CD4-positive, alpha-beta memory T cell (primary cell): ENCODE data around the gene VPS36. TPM values are rescaled to one million over a fixed set of nuclear protein-coding genes. Genes with fewer than 3 reads are reported as not detected.
A peak's percentile ranks its signal among the peaks of the same experiment; 100 is the strongest.

Experiments used
- CTCF ChIA-PET: fragments of 350-600 bp; sonication (Branson Sonifier 250); formaldehyde crosslinking; loops from one replicate; lab custom pipeline; 2021; ENCODE audit warnings: inconsistent platforms; ENCODE audit not compliant: partially characterized antibody; lab: Charles Lee
- POLR2A ChIA-PET: fragments of 350-600 bp; sonication (Branson Sonifier 250); formaldehyde crosslinking; loops from one replicate; lab custom pipeline; 2021; ENCODE audit not compliant: partially characterized antibody; lab: Charles Lee
- DNase-seq, 5 donors: peaks; one replicate each; pipeline versions ENCODE4 v3.0.0 to v3.0.0-alpha.2; 2020 to 2022; ENCODE audit warnings: mixed read lengths in 1 of 5
- H3K27ac ChIP-seq: one replicate; pipeline ENCODE4 v1.7.0; 2013; ENCODE audit warnings: low read depth, low read length
- H3K27me3 ChIP-seq: 2 replicates; pipeline ENCODE4 v1.7.0; 2013; ENCODE audit warnings: mild to moderate bottlenecking, low read length, moderate library complexity; ENCODE audit not compliant: insufficient read depth
- H3K36me3 ChIP-seq: 2 replicates; pipeline ENCODE4 v1.7.0; 2013; ENCODE audit warnings: mild to moderate bottlenecking, low read length, moderate library complexity; ENCODE audit not compliant: insufficient read depth
- H3K4me1 ChIP-seq: 2 replicates; pipeline ENCODE4 v1.7.0; 2013; ENCODE audit warnings: mild to moderate bottlenecking, low read length, moderate library complexity; ENCODE audit not compliant: insufficient read depth
- H3K4me3 ChIP-seq, 2 donors: one replicate each; pipeline ENCODE4 v1.7.0; 2013; ENCODE audit warnings: low read length in 2 of 2, mild to moderate bottlenecking in 1 of 2
- H3K9me3 ChIP-seq, 2 donors: one replicate each; pipeline ENCODE4 v1.7.0; 2013; ENCODE audit warnings: low read length in 2 of 2, control low read depth in 1 of 2; ENCODE audit not compliant: control insufficient read depth in 1 of 2
- H3K27ac Mint-ChIP-seq, 7 donors: one replicate each; pipeline ENCODE4 v1.8.0; 2020 to 2021; ENCODE audit warnings: mixed read lengths in 7 of 7, mild to moderate bottlenecking in 6 of 7, inconsistent platforms in 3 of 7, moderate library complexity in 3 of 7
- H3K27me3 Mint-ChIP-seq, 2 donors: one replicate each; pipeline ENCODE4 v1.8.0; 2020 to 2021; ENCODE audit warnings: mixed read lengths in 2 of 2
- H3K36me3 Mint-ChIP-seq, 2 donors: one replicate each; pipeline ENCODE4 v1.8.0; 2020 to 2021; ENCODE audit warnings: mixed read lengths in 2 of 2, inconsistent platforms in 1 of 2, mild to moderate bottlenecking in 1 of 2
- H3K4me1 Mint-ChIP-seq, 4 donors: one replicate each; pipeline ENCODE4 v1.8.0; 2020 to 2021; ENCODE audit warnings: mixed read lengths in 4 of 4, mild to moderate bottlenecking in 1 of 4
- H3K4me3 Mint-ChIP-seq, 8 donors: one replicate each; pipeline ENCODE4 v1.8.0; 2020 to 2021; ENCODE audit warnings: mixed read lengths in 8 of 8, mild to moderate bottlenecking in 7 of 8, moderate library complexity in 6 of 8, inconsistent platforms in 3 of 8
- H3K9me3 Mint-ChIP-seq, 8 donors: one replicate each; pipeline ENCODE4 v1.8.0; 2020 to 2021; ENCODE audit warnings: mixed read lengths in 8 of 8, mild to moderate bottlenecking in 5 of 8, inconsistent platforms in 3 of 8, moderate library complexity in 1 of 8
- intact Hi-C: fragments of 100-400 bp; cut with micrococcal nuclease; formaldehyde crosslinking; loops from one replicate; pipeline ENCODE4 v1.15.1; 2023
- polyA plus RNA-seq, 2 donors: library from polyadenylated mRNA; unstranded; fragments of 300-500 nt; fragmentation: Illumina TruSeq; gene quantifications; one replicate each; pipeline ENCODE4 v1.2.3, GENCODE V29; 2021
- total RNA-seq, 2 experiments: library from RNA; stranded (reverse); gene quantifications; one replicate each; pipeline ENCODE4 v1.2.3, GENCODE V29; 2021

Gene VPS36
- total and polyA plus RNA-seq, 4 experiments from 2014 or later, result 44.1 to 64.5 (median 52.9) TPM

- POLR2A ChIA-PET, result interaction anchor here (0.6 to 0.9 kb wide), 2 partner anchors 13 to 20 kb away, joined by 3 read pairs; no protein-coding TSS in a partner anchor
- H3K27ac ChIP-seq, result no peak overlapping the region
- H3K4me1 ChIP-seq, result peaks cover 27% of the 10 kb centered on the region
- no peaks in the 10 kb centered on the region for H3K27me3 ChIP-seq
- H3K9me3 Mint-ChIP-seq, result no peaks in the 10 kb centered on the region
- no peaks in the 10 kb centered on the region for H3K27me3 Mint-ChIP-seq
- CTCF ChIA-PET, result no interaction called here
- no peaks in the 10 kb centered on the region for H3K36me3 ChIP-seq
- DNase-seq, result no peak
- peaks cover 0 to 10% of the 10 kb centered on the region in 2 donors for H3K36me3 Mint-ChIP-seq
- H3K4me3 ChIP-seq, result no peak overlapping the region
- H3K4me1 Mint-ChIP-seq, result peaks cover 15 to 40% (median 30%) of the 10 kb centered on the region in 4 donors
- H3K27ac Mint-ChIP-seq, result peak overlapping the region in 2 of 7 donors; percentile 10 to 84
- H3K4me3 Mint-ChIP-seq, result no peak overlapping the region
- no peaks in the 10 kb centered on the region for H3K9me3 ChIP-seq
- intact Hi-C loops, result no loop called here
Observed at GRCh38 chr13:52447354-52447753, 3.1 kb downstream of the VPS36 start.

- Histone ChIP-seq H3K36me3 (no peaks in the 10 kb centered on the region), H3K27me3 (no peaks in the 10 kb centered on the region), H3K4me3 (no peak overlapping the region), H3K9me3 (no peaks in the 10 kb centered on the region), H3K4me1 (peaks cover 27% of the 10 kb centered on the region), H3K27ac (no peak overlapping the region)
- Mint-ChIP-seq H3K36me3 (peaks cover 0 to 15% of the 10 kb centered on the region in 2 donors), H3K9me3 (no peaks in the 10 kb centered on the region), H3K27me3 (no peaks in the 10 kb centered on the region), H3K4me3 (no peak overlapping the region), H3K27ac (no peak overlapping the region), H3K4me1 (peaks cover 15 to 40% (median 30%) of the 10 kb centered on the region in 4 donors)
- DNase-seq, result no peak
- CTCF ChIA-PET, result no interaction called here
- POLR2A ChIA-PET, result no interaction called here
- intact Hi-C loops, result no loop called here
Observed at GRCh38 chr13:52446265-52446664, 4.2 kb downstream of the VPS36 start.

- Mint-ChIP-seq H3K36me3 (peaks cover 45 to 67% of the 10 kb centered on the region in 2 donors), H3K4me3 (no peak overlapping the region), H3K27ac (no peak overlapping the region), H3K9me3 (no peaks in the 10 kb centered on the region), H3K4me1 (peaks cover 0 to 8% (median 4%) of the 10 kb centered on the region in 4 donors), H3K27me3 (no peaks in the 10 kb centered on the region)
- Histone ChIP-seq H3K9me3 (no peaks in the 10 kb centered on the region), H3K27me3 (no peaks in the 10 kb centered on the region), H3K27ac (no peak overlapping the region), H3K4me3 (no peak overlapping the region), H3K4me1 (no peaks in the 10 kb centered on the region), H3K36me3 (peaks cover 21% of the 10 kb centered on the region)
- intact Hi-C loops, result no loop called here
- ChIA-PET CTCF (interaction anchor here (4.1 kb wide), 1 partner anchor 19 kb away, joined by 16 read pairs; the partner anchor contains the start of gene VPS36), POLR2A (no interaction called here)
- DNase-seq, result no peak
Observed at GRCh38 chr13:52432456-52432855, 18.0 kb downstream of the VPS36 start.

- ChIA-PET CTCF (interaction anchor here (2.5 kb wide), 1 partner anchor 22 kb away, joined by 10 read pairs; the partner anchor contains the start of gene VPS36), POLR2A (interaction anchor here (2.1 kb wide), 1 partner anchor 21 kb away, joined by 5 read pairs; no protein-coding TSS in a partner anchor)
- H3K27me3 ChIP-seq, result no peaks in the 10 kb centered on the region
- Mint-ChIP-seq H3K27me3 (no peaks in the 10 kb centered on the region), H3K9me3 (no peaks in the 10 kb centered on the region), H3K36me3 (peaks cover 40 to 57% of the 10 kb centered on the region in 2 donors), H3K4me3 (no peak overlapping the region), H3K4me1 (peaks cover 0 to 8% (median 1%) of the 10 kb centered on the region in 4 donors), H3K27ac (no peak overlapping the region)
- no peak overlapping the region for H3K4me3 ChIP-seq
- no peaks in the 10 kb centered on the region for H3K9me3 ChIP-seq
- H3K36me3 ChIP-seq, result peaks cover 15% of the 10 kb centered on the region
- H3K4me1 ChIP-seq, result no peaks in the 10 kb centered on the region
- intact Hi-C loops, result no loop called here
- no peak overlapping the region for H3K27ac ChIP-seq
- DNase-seq, result no peak
Observed at GRCh38 chr13:52428295-52428694, 22.1 kb downstream of the VPS36 start.

- no peak overlapping the region for H3K27ac ChIP-seq
- intact Hi-C loops, result no loop called here
Observed at GRCh38 chr13:52421216-52421615, 29.2 kb downstream of the VPS36 start.

GRCh38 chr13:52419080-52419479 is 31.4 kb downstream of the VPS36 start:
- POLR2A ChIA-PET, result interaction anchor here (1.4 kb wide), 1 partner anchor 31 kb away, joined by 5 read pairs; the partner anchor contains the start of gene VPS36
- no peaks in the 10 kb centered on the region for H3K27me3 Mint-ChIP-seq
- no peak for DNase-seq
- H3K4me1 Mint-ChIP-seq, result peaks cover 0 to 2% (median 0%) of the 10 kb centered on the region in 4 donors
- no peak overlapping the region for H3K4me3 ChIP-seq
- no peak overlapping the region for H3K4me3 Mint-ChIP-seq
- no peaks in the 10 kb centered on the region for H3K9me3 ChIP-seq
- H3K27me3 ChIP-seq, result no peaks in the 10 kb centered on the region
- H3K4me1 ChIP-seq, result no peaks in the 10 kb centered on the region
- H3K36me3 Mint-ChIP-seq, result peaks cover 51 to 61% of the 10 kb centered on the region in 2 donors
- CTCF ChIA-PET, result no interaction called here
- H3K9me3 Mint-ChIP-seq, result no peaks in the 10 kb centered on the region
- H3K27ac Mint-ChIP-seq, result no peak overlapping the region
- intact Hi-C loops, result no loop called here
- H3K36me3 ChIP-seq, result peaks cover 31% of the 10 kb centered on the region
- no peak overlapping the region for H3K27ac ChIP-seq

More at GRCh38 chr13:52421216-52421615, 29.2 kb downstream of the VPS36 start:
- no peaks in the 10 kb centered on the region for H3K27me3 ChIP-seq
- H3K4me1 ChIP-seq, result no peaks in the 10 kb centered on the region
- Mint-ChIP-seq H3K4me1 (peaks cover 0 to 2% (median 0%) of the 10 kb centered on the region in 4 donors), H3K27me3 (no peaks in the 10 kb centered on the region), H3K4me3 (no peak overlapping the region), H3K27ac (peak overlapping the region in 2 of 7 donors; percentile 36 to 55), H3K36me3 (peaks cover 47 to 55% of the 10 kb centered on the region in 2 donors), H3K9me3 (no peaks in the 10 kb centered on the region)
- CTCF ChIA-PET, result no interaction called here
- POLR2A ChIA-PET, result no interaction called here
- no peak overlapping the region for H3K4me3 ChIP-seq
- no peaks in the 10 kb centered on the region for H3K9me3 ChIP-seq
- H3K36me3 ChIP-seq, result peaks cover 30% of the 10 kb centered on the region
- no peak for DNase-seq

- no peak for DNase-seq
- CTCF ChIA-PET, result interaction anchor here (1.4 kb wide), 1 partner anchor 36 kb away, joined by 3 read pairs; no protein-coding TSS in a partner anchor
- Histone ChIP-seq H3K9me3 (no peaks in the 10 kb centered on the region), H3K27me3 (no peaks in the 10 kb centered on the region), H3K4me3 (no peak overlapping the region), H3K4me1 (no peaks in the 10 kb centered on the region), H3K36me3 (peaks cover 14% of the 10 kb centered on the region), H3K27ac (no peak overlapping the region)
- peaks cover 0 to 2% (median 0%) of the 10 kb centered on the region in 4 donors for H3K4me1 Mint-ChIP-seq
- H3K27me3 Mint-ChIP-seq, result no peaks in the 10 kb centered on the region
- H3K27ac Mint-ChIP-seq, result no peak overlapping the region
- peaks cover 39 to 65% of the 10 kb centered on the region in 2 donors for H3K36me3 Mint-ChIP-seq
- POLR2A ChIA-PET, result no interaction called here
- no peaks in the 10 kb centered on the region for H3K9me3 Mint-ChIP-seq
- intact Hi-C loops, result no loop called here
- no peak overlapping the region for H3K4me3 Mint-ChIP-seq
Observed at GRCh38 chr13:52414963-52415362, 35.5 kb downstream of the VPS36 start.
